ENCODE results near the gene ZNF544.

The ZNF544 gene

DNA sequence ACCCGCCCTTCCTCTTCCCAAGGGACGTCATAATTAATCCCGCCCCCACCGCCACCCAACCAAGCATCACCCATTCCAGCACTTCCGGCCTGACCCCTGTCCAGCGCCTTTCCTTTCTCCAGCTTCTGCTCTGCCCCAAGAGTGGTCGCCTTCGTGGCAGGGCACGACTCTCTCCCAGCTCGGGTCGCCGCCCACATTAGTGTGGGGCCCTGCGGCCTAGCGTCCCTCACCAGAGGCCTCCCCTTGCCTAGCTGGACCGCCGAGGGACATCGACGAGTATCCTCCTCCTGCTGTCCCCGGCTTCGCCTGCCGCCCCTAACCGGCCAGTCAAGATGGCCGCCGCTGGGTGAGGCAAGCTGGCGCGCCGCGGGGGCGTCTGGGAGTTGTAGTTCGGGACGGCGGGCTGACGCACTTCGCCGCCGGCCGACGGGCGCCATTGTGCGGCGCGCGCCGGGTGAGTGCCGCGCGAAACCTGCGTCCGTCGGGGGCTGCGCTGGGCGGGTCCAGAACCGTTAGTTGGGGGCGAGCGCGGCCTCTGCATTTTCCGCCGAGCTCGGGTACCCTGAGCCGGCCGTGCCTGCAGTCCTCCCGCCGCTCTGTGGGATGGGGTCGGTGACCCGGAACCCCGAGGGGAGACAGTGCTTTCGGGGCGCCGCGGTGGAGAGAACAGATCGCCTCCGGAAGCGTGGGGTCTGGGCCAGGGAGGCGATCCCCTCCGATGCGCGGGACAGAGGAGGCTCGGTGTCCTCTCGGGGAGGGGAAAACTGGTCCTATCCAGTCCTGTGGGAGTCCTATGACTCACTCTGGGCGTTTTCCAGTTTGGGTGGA is 45.5 kb upstream of the ZNF544 start, which contains the start of gene ZNF274 (continued):
- TF ChIP-seq FEZF1 (tag by site-specific recombination; IDR thresholded peaks at IDR 0.05) = no peak
- TF ChIP-seq BCL11B (tag by site-specific recombination; IDR thresholded peaks at IDR 0.05; ENCODE audit: low read depth) = peak; percentile 99
- TF ChIP-seq ZNF776 (tag by site-specific recombination; IDR thresholded peaks at IDR 0.05; ENCODE audit: borderline replicate concordance) = no peak
- no peak for TF ChIP-seq HOXC10 (CRISPR knock-in tag; IDR thresholded peaks at IDR 0.05)
- peak; percentile 40; the same call in 1 of the 2 replicates for TF ChIP-seq ZNF549 (tag by site-specific recombination; IDR thresholded peaks at IDR 0.05)
- no peak for TF ChIP-seq HOXA7 (CRISPR knock-in tag; IDR thresholded peaks at IDR 0.05; ENCODE audit: borderline replicate concordance)
- TF ChIP-seq ZNF239 (tag by site-specific recombination; IDR thresholded peaks at IDR 0.05) = no peak
- TF ChIP-seq ZNF140 (tag by site-specific recombination; IDR thresholded peaks at IDR 0.05) = no peak
- TF ChIP-seq ZNF155 (tag by site-specific recombination; IDR thresholded peaks at IDR 0.05) = no peak
- TF ChIP-seq ZNF777 (tag by site-specific recombination; IDR thresholded peaks at IDR 0.05; ENCODE audit: borderline replicate concordance) = peak; percentile 75; the same call in 1 of the 2 replicates
- TF ChIP-seq ZFP37 (tag by site-specific recombination; IDR thresholded peaks at IDR 0.05) = peak; percentile 57
- no peak for TF ChIP-seq ZFP41 (tag by site-specific recombination; IDR thresholded peaks at IDR 0.05; ENCODE audit: borderline replicate concordance)
- TF ChIP-seq, protein P1, sequence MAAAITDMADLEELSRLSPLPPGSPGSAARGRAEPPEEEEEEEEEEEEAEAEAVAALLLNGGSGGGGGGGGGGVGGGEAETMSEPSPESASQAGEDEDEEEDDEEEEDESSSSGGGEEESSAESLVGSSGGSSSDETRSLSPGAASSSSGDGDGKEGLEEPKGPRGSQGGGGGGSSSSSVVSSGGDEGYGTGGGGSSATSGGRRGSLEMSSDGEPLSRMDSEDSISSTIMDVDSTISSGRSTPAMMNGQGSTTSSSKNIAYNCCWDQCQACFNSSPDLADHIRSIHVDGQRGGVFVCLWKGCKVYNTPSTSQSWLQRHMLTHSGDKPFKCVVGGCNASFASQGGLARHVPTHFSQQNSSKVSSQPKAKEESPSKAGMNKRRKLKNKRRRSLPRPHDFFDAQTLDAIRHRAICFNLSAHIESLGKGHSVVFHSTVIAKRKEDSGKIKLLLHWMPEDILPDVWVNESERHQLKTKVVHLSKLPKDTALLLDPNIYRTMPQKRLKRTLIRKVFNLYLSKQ (tag by site-specific recombination; IDR thresholded peaks at IDR 0.05; ENCODE audit: borderline replicate concordance) = no peak
- TF ChIP-seq, protein P2, sequence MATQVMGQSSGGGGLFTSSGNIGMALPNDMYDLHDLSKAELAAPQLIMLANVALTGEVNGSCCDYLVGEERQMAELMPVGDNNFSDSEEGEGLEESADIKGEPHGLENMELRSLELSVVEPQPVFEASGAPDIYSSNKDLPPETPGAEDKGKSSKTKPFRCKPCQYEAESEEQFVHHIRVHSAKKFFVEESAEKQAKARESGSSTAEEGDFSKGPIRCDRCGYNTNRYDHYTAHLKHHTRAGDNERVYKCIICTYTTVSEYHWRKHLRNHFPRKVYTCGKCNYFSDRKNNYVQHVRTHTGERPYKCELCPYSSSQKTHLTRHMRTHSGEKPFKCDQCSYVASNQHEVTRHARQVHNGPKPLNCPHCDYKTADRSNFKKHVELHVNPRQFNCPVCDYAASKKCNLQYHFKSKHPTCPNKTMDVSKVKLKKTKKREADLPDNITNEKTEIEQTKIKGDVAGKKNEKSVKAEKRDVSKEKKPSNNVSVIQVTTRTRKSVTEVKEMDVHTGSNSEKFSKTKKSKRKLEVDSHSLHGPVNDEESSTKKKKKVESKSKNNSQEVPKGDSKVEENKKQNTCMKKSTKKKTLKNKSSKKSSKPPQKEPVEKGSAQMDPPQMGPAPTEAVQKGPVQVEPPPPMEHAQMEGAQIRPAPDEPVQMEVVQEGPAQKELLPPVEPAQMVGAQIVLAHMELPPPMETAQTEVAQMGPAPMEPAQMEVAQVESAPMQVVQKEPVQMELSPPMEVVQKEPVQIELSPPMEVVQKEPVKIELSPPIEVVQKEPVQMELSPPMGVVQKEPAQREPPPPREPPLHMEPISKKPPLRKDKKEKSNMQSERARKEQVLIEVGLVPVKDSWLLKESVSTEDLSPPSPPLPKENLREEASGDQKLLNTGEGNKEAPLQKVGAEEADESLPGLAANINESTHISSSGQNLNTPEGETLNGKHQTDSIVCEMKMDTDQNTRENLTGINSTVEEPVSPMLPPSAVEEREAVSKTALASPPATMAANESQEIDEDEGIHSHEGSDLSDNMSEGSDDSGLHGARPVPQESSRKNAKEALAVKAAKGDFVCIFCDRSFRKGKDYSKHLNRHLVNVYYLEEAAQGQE (tag by site-specific recombination; IDR thresholded peaks at IDR 0.05) = peak; percentile 96
- no peak for TF ChIP-seq ZNF121 (tag by site-specific recombination; IDR thresholded peaks at IDR 0.05)

DNA sequence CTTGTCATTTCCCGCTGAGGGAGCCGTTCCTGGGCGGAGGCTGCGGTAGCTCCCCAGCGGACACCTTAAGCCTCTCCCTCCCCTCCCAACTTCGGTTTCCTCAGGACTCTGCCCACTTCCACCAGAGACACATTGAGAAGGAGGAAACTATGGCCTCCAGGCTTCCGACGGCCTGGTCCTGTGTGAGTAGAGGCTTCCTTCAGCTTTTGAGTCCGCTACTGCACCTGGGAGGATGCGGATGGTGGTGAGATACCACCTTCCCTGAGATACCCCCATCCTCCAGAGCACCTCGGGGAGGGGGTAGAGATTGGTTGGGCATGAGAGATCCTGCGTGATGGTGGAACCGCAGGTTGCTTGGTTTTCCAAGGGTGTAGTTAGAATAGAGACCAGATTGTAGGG is 44.9 kb upstream of the ZNF544 start:
- peak overlapping the region; percentile 85 for H3K27ac ChIP-seq (ENCODE audit: extremely low read depth, low read depth, low read length)
- ChIA-PET POLR2A (interaction anchor here (0.6 to 2.6 kb wide), 18 partner anchors 12 to 749 kb away, joined by 3 to 12 read pairs (median 4); partner anchors contain the start of genes TRIM28, ZBTB45, ZNF329 and ZNF544), CTCF (interaction anchor here (0.5 to 1.5 kb wide), 3 partner anchors 13 to 774 kb away, joined by 3 to 5 read pairs (median 4); no protein-coding TSS in a partner anchor)
- peaks cover 7% of the 10 kb centered on the region for H3K9me3 ChIP-seq (ENCODE audit: control insufficient read depth, insufficient read depth, low read depth, low read length)
- peaks cover 30 to 43% of the 10 kb centered on the region in 2 experiments for H3K36me3 ChIP-seq (ENCODE audit: control insufficient read depth in 2 of 2, insufficient read depth in 1 of 2, low read length in 2 of 2)
- H3K4me1 ChIP-seq (ENCODE audit: control insufficient read depth, insufficient read depth, low read length) = no peaks in the 10 kb centered on the region
- H3K4me3 ChIP-seq (ENCODE audit: low read depth, low read length) = peak overlapping the region; percentile 95
- peak; percentile 49; the same call in 1 of the 2 replicates for TF ChIP-seq GLIS1 (tag by site-specific recombination; IDR thresholded peaks at IDR 0.05)
- peak; percentile 93; the same call in 1 of the 2 replicates for TF ChIP-seq KLF1 (tag by site-specific recombination; IDR thresholded peaks at IDR 0.05)
- TF ChIP-seq, protein P3, sequence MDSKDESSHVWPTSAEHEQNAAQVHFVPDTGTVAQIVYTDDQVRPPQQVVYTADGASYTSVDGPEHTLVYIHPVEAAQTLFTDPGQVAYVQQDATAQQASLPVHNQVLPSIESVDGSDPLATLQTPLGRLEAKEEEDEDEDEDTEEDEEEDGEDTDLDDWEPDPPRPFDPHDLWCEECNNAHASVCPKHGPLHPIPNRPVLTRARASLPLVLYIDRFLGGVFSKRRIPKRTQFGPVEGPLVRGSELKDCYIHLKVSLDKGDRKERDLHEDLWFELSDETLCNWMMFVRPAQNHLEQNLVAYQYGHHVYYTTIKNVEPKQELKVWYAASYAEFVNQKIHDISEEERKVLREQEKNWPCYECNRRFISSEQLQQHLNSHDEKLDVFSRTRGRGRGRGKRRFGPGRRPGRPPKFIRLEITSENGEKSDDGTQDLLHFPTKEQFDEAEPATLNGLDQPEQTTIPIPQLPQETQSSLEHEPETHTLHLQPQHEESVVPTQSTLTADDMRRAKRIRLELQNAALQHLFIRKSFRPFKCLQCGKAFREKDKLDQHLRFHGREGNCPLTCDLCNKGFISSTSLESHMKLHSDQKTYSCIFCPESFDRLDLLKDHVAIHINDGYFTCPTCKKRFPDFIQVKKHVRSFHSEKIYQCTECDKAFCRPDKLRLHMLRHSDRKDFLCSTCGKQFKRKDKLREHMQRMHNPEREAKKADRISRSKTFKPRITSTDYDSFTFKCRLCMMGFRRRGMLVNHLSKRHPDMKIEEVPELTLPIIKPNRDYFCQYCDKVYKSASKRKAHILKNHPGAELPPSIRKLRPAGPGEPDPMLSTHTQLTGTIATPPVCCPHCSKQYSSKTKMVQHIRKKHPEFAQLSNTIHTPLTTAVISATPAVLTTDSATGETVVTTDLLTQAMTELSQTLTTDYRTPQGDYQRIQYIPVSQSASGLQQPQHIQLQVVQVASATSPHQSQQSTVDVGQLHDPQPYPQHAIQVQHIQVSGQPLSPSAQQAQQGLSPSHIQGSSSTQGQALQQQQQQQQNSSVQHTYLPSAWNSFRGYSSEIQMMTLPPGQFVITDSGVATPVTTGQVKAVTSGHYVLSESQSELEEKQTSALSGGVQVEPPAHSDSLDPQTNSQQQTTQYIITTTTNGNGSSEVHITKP (tag by site-specific recombination; IDR thresholded peaks at IDR 0.05) = no peak
- TF ChIP-seq KLF7 (tag by site-specific recombination; IDR thresholded peaks at IDR 0.05; ENCODE audit: borderline replicate concordance) = peak; percentile 54; the same call in 1 of the 2 replicates
- no peak for TF ChIP-seq HOXD13 (CRISPR knock-in tag; IDR thresholded peaks at IDR 0.05; ENCODE audit: borderline replicate concordance)
- peak; percentile 71 for TF ChIP-seq SP2 (tag by site-specific recombination; IDR thresholded peaks at IDR 0.05)
- TF ChIP-seq, protein P4, sequence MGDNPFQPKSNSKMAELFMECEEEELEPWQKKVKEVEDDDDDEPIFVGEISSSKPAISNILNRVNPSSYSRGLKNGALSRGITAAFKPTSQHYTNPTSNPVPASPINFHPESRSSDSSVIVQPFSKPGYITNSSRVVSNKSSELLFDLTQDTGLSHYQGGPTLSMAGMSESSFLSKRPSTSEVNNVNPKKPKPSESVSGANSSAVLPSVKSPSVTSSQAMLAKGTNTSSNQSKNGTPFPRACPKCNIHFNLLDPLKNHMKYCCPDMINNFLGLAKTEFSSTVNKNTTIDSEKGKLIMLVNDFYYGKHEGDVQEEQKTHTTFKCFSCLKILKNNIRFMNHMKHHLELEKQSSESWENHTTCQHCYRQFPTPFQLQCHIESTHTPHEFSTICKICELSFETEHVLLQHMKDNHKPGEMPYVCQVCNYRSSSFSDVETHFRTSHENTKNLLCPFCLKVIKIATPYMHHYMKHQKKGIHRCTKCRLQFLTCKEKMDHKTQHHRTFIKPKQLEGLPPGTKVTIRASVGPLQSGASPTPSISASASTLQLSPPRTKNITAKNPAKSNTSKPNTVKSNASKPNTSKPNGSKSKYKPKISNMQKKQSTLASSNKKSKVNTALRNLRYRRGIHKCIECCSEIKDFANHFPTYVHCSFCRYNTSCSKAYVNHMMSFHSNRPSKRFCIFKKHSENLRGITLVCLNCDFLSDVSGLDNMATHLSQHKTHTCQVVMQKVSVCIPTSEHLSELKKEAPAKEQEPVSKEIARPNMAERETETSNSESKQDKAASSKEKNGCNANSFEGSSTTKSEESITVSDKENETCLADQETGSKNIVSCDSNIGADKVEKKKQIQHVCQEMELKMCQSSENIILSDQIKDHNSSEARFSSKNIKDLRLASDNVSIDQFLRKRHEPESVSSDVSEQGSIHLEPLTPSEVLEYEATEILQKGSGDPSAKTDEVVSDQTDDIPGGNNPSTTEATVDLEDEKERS (tag by site-specific recombination; IDR thresholded peaks at IDR 0.05) = 0 out of 2 replicates have a peak, but pooled peaks have one; percentile 25
- 0 out of 2 replicates have a peak, but pooled peaks have one; percentile 49 for TF ChIP-seq ZNF324 (tag by site-specific recombination; IDR thresholded peaks at IDR 0.05)

All from HEK293 (cell line).